Measurements from ENCODE around the gene FHOD3. TPM values are rescaled to one million over a fixed set of nuclear protein-coding genes. Genes with fewer than 3 reads are reported as not detected.

FHOD3 gene
- total and polyA plus RNA-seq, 2 of the 4 experiments (the other 2 are of a cell fraction): 14.6 to 16.0 TPM

- CTCF ChIA-PET: interaction anchor here (0.7 to 1.3 kb wide), 3 partner anchors 15 to 65 kb away, joined by 3 read pairs; no protein-coding TSS in a partner anchor
- no peak overlapping the region for H2AFZ ChIP-seq (replicated peaks; ENCODE audit: low read length, poor library complexity)
- no peak for TF ChIP-seq SMC3 (IDR thresholded peaks at IDR 0.05; ENCODE audit: low read depth, low read length)
- TF ChIP-seq RCOR1 (IDR thresholded peaks at IDR 0.05; ENCODE audit: insufficient replicate concordance, low read length): no peak
- no peak for TF ChIP-seq CEBPB (IDR thresholded peaks at IDR 0.05; ENCODE audit: low read depth, low read length)
- no peak for TF ChIP-seq POLR2A (IDR thresholded peaks at IDR 0.05; ENCODE audit: low read depth, low read length)
- TF ChIP-seq FOS (IDR thresholded peaks at IDR 0.05; ENCODE audit: low read depth, low read length): no peak
- no peak for TF ChIP-seq RFX5 (IDR thresholded peaks at IDR 0.05; ENCODE audit: low read depth, low read length)
- no peak for TF ChIP-seq MAZ (IDR thresholded peaks at IDR 0.05; ENCODE audit: borderline replicate concordance, low read depth, low read length)
- no peak for TF ChIP-seq MXI1 (IDR thresholded peaks at IDR 0.05; ENCODE audit: borderline replicate concordance, low read depth, low read length)
- no peak for TF ChIP-seq CTCF (conservative IDR thresholded peaks at IDR 0.05; ENCODE audit: low read depth, low read length)
- no peak for TF ChIP-seq CHD1 (IDR thresholded peaks at IDR 0.05; ENCODE audit: low read depth, low read length)
- TF ChIP-seq RAD21 (IDR thresholded peaks at IDR 0.05; ENCODE audit: low read length): no peak
- TF ChIP-seq BHLHE40 (IDR thresholded peaks at IDR 0.05; ENCODE audit: low read depth, low read length): no peak
- TF ChIP-seq ELK1 (IDR thresholded peaks at IDR 0.05; ENCODE audit: borderline replicate concordance, low read depth, low read length): no peak
- no peak for TF ChIP-seq MAFK (IDR thresholded peaks at IDR 0.05; ENCODE audit: low read depth, low read length)
- no peak for TF ChIP-seq NFE2L2 (IDR thresholded peaks at IDR 0.05; ENCODE audit: low read depth, low read length)
- TF ChIP-seq USF2 (IDR thresholded peaks at IDR 0.05; ENCODE audit: low read depth, low read length): no peak
- peak overlapping the region; percentile 58 for H4K5ac ChIP-seq (ENCODE audit: low read depth, low read length)
- H3K4me1 ChIP-seq (ENCODE audit: control insufficient read depth, insufficient read depth, low read length): peaks cover 31% of the 10 kb centered on the region
- H3K27ac ChIP-seq (ENCODE audit: insufficient read depth, low read length): peak overlapping the region; percentile 87
- H4K91ac ChIP-seq (ENCODE audit: insufficient read depth, low read depth, low read length): peak overlapping the region; percentile 26; the same call in 1 of the 2 replicates
- POLR2A ChIA-PET (ENCODE audit: unreplicated experiment): interaction anchor here (0.5 kb wide), 1 partner anchor 628 kb away, joined by 4 read pairs; no protein-coding TSS in a partner anchor
- peak overlapping the region; percentile 61; the same call in 1 of the 2 replicates for H3K23ac ChIP-seq (ENCODE audit: low read depth, low read length)
- no TSS peak for BruUV-seq (replicated peaks)
- dilution Hi-C loops (cut with HindIII; ENCODE audit: low sequenced_read_pairs, unreplicated experiment): no loop called here
- peak overlapping the region; percentile 55; the same call in 1 of the 2 replicates for H3K56ac ChIP-seq (ENCODE audit: extremely low read depth, insufficient read depth, low read length)
- no peak overlapping the region for H3K14ac ChIP-seq (replicated peaks; ENCODE audit: low read depth, low read length)
- H4K8ac ChIP-seq (ENCODE audit: low read depth in 2 of 2, low read length in 2 of 2): peak overlapping the region in 1 of 2 experiments; percentile 55; a peak in 1 of 4 replicates
- H2AK5ac ChIP-seq (ENCODE audit: low read depth, low read length): 0 out of 2 replicates have a peak overlapping the region, but pooled peaks have one; percentile 17
- H3K9ac ChIP-seq (ENCODE audit: low read depth, low read length): no peak overlapping the region
- DNase-seq (peak; percentile 93), ATAC-seq (ENCODE audit: low read depth) (peak; percentile 46)
- intact Hi-C loops (cut with micrococcal nuclease): no loop called here
- H2BK15ac ChIP-seq (ENCODE audit: low read depth, low read length): 0 out of 3 replicates have a peak overlapping the region, but pooled peaks have one; percentile 78
- H2BK20ac ChIP-seq (ENCODE audit: low read depth, low read length): peak overlapping the region; percentile 78
- H2AK9ac ChIP-seq (replicated peaks; ENCODE audit: low read depth, low read length, poor library complexity): peak overlapping the region; percentile 63
- peaks cover 6 to 24% of the 10 kb centered on the region in 2 experiments; a peak in 3 of 4 replicates for H3K79me1 ChIP-seq (ENCODE audit: low read depth in 1 of 2, low read length in 2 of 2)
- peak overlapping the region; percentile 78 for H3K4me2 ChIP-seq (ENCODE audit: low read depth, low read length)
- peak overlapping the region; percentile 81 for H3K4ac ChIP-seq (ENCODE audit: low read depth, low read length)
- H3K9me3 ChIP-seq (ENCODE audit: control insufficient read depth, insufficient read depth, low read length): no peaks in the 10 kb centered on the region
- H3K4me3 ChIP-seq (ENCODE audit: insufficient read depth, low read depth, low read length): peak overlapping the region; percentile 24; the same call in 1 of the 2 replicates
- no peaks in the 10 kb centered on the region for H3K27me3 ChIP-seq (ENCODE audit: control insufficient read depth, insufficient read depth, low read length)
- H3K36me3 ChIP-seq (ENCODE audit: control insufficient read depth, insufficient read depth, low read length): no peaks in the 10 kb centered on the region
- H4K20me1 ChIP-seq (ENCODE audit: insufficient read depth, low read length): no peaks in the 10 kb centered on the region
- in situ Hi-C loops (cut with MboI; ENCODE audit: low sequenced_read_pairs): no loop called here
- H2BK5ac ChIP-seq (ENCODE audit: low read depth, low read length, poor library complexity, severe bottlenecking): peak overlapping the region; percentile 93
- H3K9me1 ChIP-seq (ENCODE audit: insufficient read depth, low read length): peaks cover 19% of the 10 kb centered on the region
- H2BK120ac ChIP-seq (ENCODE audit: low read depth, low read length): peak overlapping the region; percentile 69; the same call in 1 of the 2 replicates
- peak overlapping the region; percentile 82 for H3K18ac ChIP-seq (ENCODE audit: low read depth, low read length)
- 20% methylated on average over 1 of the region's 2 CpGs; no CpG with 5 or more reads in 1 of the 2 experiments for WGBS, 2 experiments (ENCODE audit: extremely low coverage in 2 of 2, insufficient read length in 1 of 2)
These were observed 394.9 kb downstream of the FHOD3 start for GRCh38 chr18:36692371-36692770.

Measured in IMR-90 (cell line).